Activated naive CD8-positive, alpha-beta T cell (primary cell): ENCODE results near the gene SLC6A3.
"Not testable (repeated sequence)": the region's sequence is repeated elsewhere in the genome, so short reads cannot be mapped to it uniquely, and the experiment has no call there.

ENCODE experiments used
- H3K27ac Mint-ChIP-seq: one replicate; pipeline ENCODE4 v1.8.0; 2021; ENCODE audit warnings: mixed read lengths
- H3K27me3 Mint-ChIP-seq: one replicate; pipeline ENCODE4 v1.8.0; 2021; ENCODE audit warnings: mixed read lengths
- H3K36me3 Mint-ChIP-seq: one replicate; pipeline ENCODE4 v1.8.0; 2021; ENCODE audit warnings: mixed read lengths
- H3K4me1 Mint-ChIP-seq: one replicate; pipeline ENCODE4 v1.8.0; 2021; ENCODE audit warnings: low read depth, mixed read lengths
- H3K4me3 Mint-ChIP-seq: one replicate; pipeline ENCODE4 v1.8.0; 2021; ENCODE audit warnings: mild to moderate bottlenecking, mixed read lengths
- H3K9me3 Mint-ChIP-seq: one replicate; pipeline ENCODE4 v1.8.0; 2021; ENCODE audit warnings: low read depth, mixed read lengths

SLC6A3 gene

DNA sequence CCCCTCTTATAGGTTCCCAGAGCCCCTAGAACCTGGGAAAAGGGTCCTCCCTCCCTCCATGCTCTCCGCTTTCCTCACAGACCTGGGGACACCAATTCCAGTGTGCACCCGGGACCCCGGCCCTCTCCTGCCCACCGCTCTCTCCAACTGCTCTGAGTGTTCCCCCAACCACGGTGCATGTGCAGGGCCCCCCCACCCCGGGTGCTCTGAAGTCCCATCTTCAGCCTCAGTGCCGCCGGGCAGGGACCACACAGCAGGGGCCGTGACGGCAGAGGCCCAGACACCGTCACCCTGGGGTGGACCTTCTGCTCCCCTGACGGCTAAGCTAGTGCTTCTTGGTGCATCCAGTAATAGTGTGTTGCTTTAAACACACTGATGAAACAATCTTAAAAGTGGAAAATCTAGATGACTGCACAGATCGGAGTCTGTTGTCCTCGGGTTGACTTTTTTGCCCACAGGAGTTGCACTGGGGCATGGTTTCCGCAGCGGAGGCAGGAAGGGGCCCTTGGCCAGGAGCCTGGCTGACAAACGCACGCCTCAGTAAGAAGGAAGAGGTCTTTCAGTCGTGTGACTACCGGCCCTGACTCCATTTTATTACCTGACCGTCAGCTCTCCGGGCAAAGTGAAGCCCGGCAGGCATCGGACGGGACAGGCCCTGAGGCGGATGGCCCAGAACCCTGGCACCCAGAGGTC, 36.2 kb upstream of the SLC6A3 start:
- Mint-ChIP-seq H3K27ac (no peak overlapping the region), H3K9me3 (no peaks in the 10 kb centered on the region), H3K27me3 (no peaks in the 10 kb centered on the region), H3K4me1 (peaks cover 11% of the 10 kb centered on the region), H3K36me3 (peaks cover 3% of the 10 kb centered on the region), H3K4me3 (no peak overlapping the region)

DNA sequence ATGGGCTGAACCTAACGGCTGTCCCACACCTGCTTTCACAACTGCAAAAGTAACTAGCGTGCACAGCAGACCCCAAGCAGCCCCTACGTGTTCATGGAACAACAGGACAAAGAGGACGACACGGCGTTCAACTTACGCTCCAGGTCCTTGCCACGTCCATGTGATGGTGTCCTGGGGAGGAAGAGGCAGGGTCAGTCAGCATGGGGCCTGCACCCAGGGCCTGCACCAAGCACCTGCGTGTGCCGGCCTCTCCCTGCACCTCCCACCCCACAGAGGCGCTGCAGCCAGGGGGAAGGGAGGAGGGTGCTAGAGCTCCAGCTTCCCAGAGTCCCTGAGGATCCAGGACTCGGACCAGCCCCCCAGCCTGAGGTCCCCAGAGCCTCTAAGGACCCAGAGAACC, 35.6 kb upstream of the SLC6A3 start:
- H3K4me1 Mint-ChIP-seq: peaks cover 11% of the 10 kb centered on the region
- H3K9me3 Mint-ChIP-seq: no peaks in the 10 kb centered on the region
- H3K27me3 Mint-ChIP-seq: no peaks in the 10 kb centered on the region
- H3K4me3 Mint-ChIP-seq: no peak overlapping the region
- H3K27ac Mint-ChIP-seq: no peak overlapping the region
- H3K36me3 Mint-ChIP-seq: peaks cover 3% of the 10 kb centered on the region

DNA sequence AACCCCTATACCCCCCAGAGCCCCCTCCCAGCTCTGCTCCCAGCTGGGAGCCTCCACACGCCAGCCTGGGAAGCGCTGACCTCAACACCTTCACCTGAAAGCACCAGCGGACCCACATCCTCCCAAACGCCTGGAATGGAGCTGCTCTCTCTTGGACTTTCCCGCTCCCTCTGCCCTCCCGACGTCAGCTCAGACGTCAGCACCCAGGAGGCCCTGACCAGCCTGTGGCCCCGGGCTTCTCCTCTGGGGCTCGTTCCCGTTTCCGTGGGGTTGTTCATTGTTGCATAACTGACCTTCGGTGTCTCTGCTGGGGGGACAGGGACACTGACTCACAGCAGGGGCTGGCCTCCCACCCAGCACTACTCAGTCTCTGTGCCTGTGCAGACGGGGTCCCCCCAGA, 35.0 kb upstream of the SLC6A3 start:
- H3K27me3 Mint-ChIP-seq: no peaks in the 10 kb centered on the region
- H3K4me3 Mint-ChIP-seq: no peak overlapping the region
- peaks cover 3% of the 10 kb centered on the region for H3K36me3 Mint-ChIP-seq
- no peak overlapping the region for H3K27ac Mint-ChIP-seq
- peaks cover 11% of the 10 kb centered on the region for H3K4me1 Mint-ChIP-seq
- H3K9me3 Mint-ChIP-seq: no peaks in the 10 kb centered on the region

DNA sequence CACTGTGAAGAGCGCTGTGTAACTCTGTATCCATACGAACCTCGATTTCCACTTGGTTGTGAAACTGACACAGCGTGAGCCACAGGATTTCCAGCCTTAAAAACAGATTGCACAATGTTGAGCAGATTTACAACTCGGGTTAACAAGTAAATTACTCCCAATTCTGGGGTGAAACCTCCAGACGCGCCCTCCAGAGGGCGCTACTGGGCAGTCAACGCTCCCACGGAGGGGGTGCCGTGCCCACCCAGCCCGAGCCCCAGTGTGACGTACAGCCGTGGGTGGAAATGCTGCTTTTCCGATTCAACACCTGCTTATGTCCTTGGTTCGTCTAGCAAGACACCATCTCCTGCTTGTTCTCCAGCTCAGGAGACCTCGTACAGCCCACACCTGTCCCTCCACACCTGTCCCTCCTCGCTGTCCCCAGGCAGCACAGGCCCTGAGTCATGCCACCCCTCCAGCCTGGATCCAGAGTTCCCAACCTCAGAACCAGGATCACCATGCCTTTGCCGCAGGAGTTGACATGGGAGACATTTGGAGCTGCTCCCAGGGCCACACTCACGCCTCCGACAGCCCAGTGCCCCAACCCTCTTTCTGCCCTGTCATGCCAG, 34.4 kb upstream of the SLC6A3 start:
- no peaks in the 10 kb centered on the region for H3K9me3 Mint-ChIP-seq
- H3K27me3 Mint-ChIP-seq: no peaks in the 10 kb centered on the region
- H3K4me3 Mint-ChIP-seq: no peak overlapping the region
- no peak overlapping the region for H3K27ac Mint-ChIP-seq
- H3K4me1 Mint-ChIP-seq: peaks cover 10% of the 10 kb centered on the region
- peaks cover 3% of the 10 kb centered on the region for H3K36me3 Mint-ChIP-seq

DNA sequence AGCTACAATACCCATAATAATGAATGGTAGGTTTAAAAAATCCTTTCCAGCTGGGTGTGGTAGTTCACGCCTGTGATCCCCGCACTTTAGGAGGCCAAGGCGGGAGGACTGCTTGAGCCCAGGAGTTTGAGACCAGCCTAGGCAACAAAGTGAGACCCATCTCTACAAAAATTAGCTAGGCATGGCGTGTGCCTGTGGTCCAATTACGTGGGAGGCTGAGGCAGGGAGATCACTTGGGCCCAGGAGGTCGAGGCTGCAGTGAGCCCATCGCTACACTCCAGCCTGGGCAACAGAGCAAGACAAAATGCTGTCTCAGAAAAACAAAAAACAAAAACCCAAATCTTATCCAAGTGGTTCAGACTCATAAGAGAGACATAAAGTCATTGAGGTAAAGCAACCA, 33.8 kb upstream of the SLC6A3 start:
- Mint-ChIP-seq H3K27me3 (no peaks in the 10 kb centered on the region), H3K9me3 (no peaks in the 10 kb centered on the region), H3K27ac (no peak overlapping the region), H3K4me1 (peaks cover 10% of the 10 kb centered on the region), H3K36me3 (peaks cover 3% of the 10 kb centered on the region), H3K4me3 (no peak overlapping the region)

DNA sequence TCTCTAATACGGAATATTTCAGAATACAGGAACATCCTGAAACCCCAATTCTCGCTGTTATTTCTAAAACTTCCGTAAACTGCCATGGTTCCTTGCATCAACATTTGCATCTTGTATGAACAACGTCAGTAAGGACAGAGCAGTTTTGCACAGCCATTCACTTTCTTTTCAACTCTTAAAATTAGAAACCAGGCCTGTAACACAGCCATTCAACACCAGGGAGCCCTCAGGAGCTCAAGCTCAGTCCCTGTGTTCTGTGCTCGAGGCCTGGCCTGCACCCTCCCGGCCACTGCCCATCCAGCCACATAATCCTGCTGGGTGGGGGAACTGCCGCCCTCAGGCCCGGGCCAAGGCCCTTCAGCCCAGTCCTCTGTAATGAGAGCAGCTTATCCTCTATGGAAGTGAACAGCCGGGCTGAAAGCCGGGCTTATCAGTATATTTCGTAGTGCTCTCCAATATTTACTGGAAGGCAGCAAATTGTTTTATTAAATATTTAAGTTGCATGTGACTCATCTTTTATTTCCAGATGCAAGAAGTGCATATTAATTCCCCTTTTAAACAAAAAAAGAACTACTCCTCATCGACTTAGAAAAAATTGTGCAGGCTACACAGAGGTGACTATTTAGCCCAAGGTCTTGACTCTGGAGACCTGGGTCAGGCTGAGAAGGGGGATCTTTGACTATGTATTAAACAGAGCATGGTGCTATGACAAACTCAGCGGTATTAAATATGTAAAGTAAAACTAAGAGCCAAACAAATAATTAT, 33.2 kb upstream of the SLC6A3 start:
- Mint-ChIP-seq H3K4me1 (peaks cover 10% of the 10 kb centered on the region), H3K27ac (no peak overlapping the region), H3K9me3 (no peaks in the 10 kb centered on the region), H3K27me3 (no peaks in the 10 kb centered on the region), H3K36me3 (peaks cover under 1% of the 10 kb centered on the region), H3K4me3 (no peak overlapping the region)

DNA sequence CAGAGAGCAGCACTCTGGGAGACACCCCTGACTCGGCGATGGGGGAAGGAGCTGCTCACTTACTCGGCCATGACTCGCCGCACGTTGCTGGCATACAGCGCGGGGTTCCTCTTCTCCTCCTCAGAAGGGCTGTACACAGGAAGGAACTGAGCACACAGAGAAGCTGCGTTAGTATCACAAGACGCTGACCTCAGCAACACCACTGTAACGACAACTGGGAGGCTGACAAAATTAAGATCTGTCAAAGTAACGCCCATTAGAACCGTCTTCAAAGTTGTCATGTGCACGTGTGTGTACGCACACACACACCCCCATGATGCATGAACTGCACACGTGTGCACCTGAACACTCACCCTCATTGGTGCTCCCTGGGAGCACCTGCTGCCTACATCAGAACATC, 32.1 kb upstream of the SLC6A3 start:
- H3K4me1 Mint-ChIP-seq: peaks cover 10% of the 10 kb centered on the region
- no peak overlapping the region for H3K27ac Mint-ChIP-seq
- H3K27me3 Mint-ChIP-seq: no peaks in the 10 kb centered on the region
- no peaks in the 10 kb centered on the region for H3K9me3 Mint-ChIP-seq
- no peak overlapping the region for H3K4me3 Mint-ChIP-seq
- no peaks in the 10 kb centered on the region for H3K36me3 Mint-ChIP-seq

DNA sequence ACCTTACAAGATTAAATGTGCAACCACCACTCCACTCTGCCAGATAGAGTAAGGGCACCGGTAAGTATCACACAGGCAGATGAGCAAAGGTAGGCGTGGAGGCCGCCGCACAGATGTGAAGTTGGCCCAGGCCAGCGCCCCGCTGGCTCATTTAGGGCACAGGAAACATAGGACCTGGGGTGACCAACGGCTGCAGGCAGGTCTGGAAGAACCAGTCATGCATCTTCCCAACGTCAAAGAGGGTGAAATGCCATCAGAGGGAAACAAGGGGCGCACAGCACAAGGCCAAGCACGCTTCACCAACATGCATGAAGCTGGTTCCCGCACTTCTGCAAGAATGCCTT, 31.7 kb upstream of the SLC6A3 start:
- Mint-ChIP-seq H3K9me3 (no peaks in the 10 kb centered on the region), H3K4me1 (peaks cover 10% of the 10 kb centered on the region), H3K27ac (no peak overlapping the region), H3K4me3 (no peak overlapping the region), H3K36me3 (no peaks in the 10 kb centered on the region), H3K27me3 (no peaks in the 10 kb centered on the region)

DNA sequence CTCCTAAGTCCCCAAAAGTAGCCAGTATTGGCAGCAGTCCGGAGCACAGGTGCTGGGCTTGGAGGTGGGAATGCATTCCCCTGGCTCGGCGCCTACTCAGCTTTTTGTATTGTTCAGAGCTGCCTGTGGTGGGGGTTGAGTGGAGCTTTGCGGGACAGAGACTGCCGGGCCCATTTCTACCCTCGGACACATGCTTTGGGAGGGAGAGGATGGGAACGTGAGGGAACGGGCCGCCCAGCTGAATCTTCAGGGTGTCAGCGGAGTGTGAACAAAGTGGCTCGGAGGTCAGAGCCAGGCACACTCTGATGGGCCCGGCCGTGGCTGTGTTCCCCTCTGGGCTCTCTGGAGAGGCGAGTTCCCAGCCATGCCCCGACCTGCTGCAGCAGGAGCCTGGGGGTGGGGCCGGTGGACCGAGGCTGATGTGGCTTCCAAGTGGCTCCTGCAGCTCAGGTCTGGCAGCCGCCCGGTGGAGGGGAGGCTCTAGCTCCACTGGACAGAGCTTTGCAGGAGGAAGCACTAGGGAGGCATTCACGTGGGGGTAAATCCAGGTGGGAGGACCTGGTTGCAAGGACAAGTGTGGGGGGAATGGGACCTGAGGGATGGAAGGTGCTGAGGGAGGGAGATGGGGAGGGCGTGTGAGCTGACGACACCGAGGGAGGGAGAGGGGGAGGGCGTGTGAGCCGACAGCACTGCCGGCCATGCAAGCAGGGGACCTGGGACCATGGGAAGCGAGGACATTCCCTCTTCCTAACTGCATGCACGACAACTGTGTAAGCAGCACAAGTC, 31.1 kb upstream of the SLC6A3 start:
- H3K4me3 Mint-ChIP-seq: no peak overlapping the region
- no peaks in the 10 kb centered on the region for H3K36me3 Mint-ChIP-seq
- H3K27me3 Mint-ChIP-seq: no peaks in the 10 kb centered on the region
- no peaks in the 10 kb centered on the region for H3K9me3 Mint-ChIP-seq
- no peak overlapping the region for H3K27ac Mint-ChIP-seq
- H3K4me1 Mint-ChIP-seq: peaks cover 10% of the 10 kb centered on the region

DNA sequence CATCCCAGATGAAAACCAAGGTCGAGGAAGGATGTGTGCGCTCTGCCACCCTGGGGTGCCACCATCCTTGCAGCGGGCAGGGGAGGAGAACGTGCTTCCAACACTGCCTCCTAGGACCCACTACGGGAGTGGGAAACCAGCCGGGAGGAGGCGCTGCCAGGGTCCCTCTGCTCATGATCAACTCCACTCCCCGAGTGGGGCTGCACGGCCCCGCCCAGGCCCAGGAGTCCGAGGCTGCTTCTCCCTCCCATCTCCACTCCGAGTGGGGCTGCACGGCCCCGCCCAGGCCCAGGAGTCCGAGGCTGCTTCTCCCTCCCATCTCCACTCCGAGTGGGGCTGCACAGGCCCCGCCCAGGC, 30.3 kb upstream of the SLC6A3 start:
- H3K4me3 Mint-ChIP-seq, H3K36me3 Mint-ChIP-seq, H3K27me3 Mint-ChIP-seq, H3K9me3 Mint-ChIP-seq, H3K27ac Mint-ChIP-seq, H3K4me1 Mint-ChIP-seq: not testable (repeated sequence)

DNA sequence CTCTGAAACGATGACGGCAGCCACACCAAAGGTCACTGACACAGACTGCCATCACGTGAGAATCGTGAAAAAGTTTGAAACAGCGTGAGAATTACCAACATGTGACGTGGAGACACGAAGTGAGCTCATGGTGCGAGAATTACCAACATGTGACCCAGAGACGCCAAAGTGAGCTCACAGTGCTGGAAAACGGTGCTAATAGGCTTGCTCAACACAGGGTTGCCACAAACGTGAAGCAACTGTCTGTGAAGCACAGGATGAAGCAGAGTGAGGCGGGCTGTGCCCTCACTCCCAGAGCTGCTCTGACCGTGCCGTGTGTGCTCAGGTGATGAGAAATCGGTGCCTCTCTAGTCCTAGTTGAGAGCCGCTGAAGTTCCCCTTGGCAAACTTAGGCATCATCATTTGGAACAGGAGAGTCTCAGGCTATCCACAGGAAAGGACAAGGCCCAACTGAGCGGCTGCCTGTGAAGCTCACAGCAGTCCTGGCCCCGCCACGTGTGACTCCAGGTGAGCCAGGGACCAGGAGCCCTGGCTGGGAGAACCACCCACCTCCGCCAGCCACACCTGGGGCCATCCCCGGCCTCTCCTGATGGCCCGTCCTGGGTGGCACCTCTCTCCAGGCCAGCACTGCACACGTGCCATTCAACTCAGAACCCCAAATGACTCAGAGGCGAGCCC, 29.8 kb upstream of the SLC6A3 start:
- Mint-ChIP-seq H3K27me3 (no peaks in the 10 kb centered on the region), H3K4me3 (no peak overlapping the region), H3K27ac (no peak overlapping the region), H3K4me1 (peaks cover 5% of the 10 kb centered on the region), H3K36me3 (no peaks in the 10 kb centered on the region), H3K9me3 (no peaks in the 10 kb centered on the region)

DNA sequence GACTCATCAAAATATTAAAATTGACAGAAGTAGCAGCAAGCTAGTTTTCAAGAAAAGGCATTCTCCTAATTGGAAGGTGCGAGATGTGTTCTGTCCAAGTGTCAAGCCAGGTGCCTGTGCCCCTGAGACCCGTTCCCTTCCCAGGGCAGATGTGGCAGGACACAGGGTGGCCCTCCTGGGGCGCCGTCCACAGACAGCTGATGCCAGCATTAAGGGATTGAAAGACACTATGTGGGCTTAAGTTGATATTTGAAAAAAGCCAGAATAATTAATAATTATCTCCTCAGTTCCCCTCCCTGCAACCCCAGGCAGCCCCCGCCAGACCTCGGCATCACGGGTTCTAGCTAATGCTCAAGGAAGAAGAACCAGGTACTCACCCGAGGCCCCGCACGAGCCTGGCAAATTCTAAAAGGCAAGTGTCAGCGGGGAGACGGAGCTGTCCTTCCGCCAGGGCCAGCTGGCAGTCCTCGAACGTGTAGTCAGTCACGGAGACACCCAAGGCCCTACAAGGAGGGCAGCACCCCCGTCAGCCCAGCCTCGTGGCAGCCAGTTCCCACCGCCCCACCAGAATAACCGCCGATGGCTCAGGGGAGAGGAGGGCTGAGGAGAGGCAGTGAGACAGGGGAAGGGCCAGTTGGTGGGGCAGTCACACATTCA, 29.1 kb upstream of the SLC6A3 start:
- Mint-ChIP-seq H3K9me3 (no peaks in the 10 kb centered on the region), H3K4me3 (no peak overlapping the region), H3K4me1 (peaks cover 1% of the 10 kb centered on the region), H3K36me3 (no peaks in the 10 kb centered on the region), H3K27ac (no peak overlapping the region), H3K27me3 (no peaks in the 10 kb centered on the region)

DNA sequence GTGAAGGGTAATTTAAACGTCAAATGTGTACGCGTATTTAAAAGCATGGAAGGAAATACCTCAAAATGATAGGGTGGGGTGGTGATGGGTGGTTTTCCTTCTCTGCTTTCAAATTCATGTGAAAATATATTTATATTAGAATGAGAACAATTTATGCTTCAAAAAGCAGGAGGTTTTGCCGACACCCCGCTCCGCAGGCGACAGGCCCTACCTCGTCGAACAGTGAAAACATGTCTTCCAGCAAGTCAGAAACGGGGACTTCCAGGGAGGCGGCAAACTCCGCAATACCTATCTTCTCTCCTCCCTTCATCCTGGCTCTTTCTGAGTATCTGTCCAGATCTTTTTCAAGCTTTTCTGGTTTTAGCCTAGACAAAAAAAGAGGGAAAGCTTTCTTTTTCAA, 28.5 kb upstream of the SLC6A3 start:
- Mint-ChIP-seq H3K36me3 (no peaks in the 10 kb centered on the region), H3K27ac (no peak overlapping the region), H3K9me3 (no peaks in the 10 kb centered on the region), H3K27me3 (no peaks in the 10 kb centered on the region), H3K4me1 (no peaks in the 10 kb centered on the region), H3K4me3 (no peak overlapping the region)

DNA sequence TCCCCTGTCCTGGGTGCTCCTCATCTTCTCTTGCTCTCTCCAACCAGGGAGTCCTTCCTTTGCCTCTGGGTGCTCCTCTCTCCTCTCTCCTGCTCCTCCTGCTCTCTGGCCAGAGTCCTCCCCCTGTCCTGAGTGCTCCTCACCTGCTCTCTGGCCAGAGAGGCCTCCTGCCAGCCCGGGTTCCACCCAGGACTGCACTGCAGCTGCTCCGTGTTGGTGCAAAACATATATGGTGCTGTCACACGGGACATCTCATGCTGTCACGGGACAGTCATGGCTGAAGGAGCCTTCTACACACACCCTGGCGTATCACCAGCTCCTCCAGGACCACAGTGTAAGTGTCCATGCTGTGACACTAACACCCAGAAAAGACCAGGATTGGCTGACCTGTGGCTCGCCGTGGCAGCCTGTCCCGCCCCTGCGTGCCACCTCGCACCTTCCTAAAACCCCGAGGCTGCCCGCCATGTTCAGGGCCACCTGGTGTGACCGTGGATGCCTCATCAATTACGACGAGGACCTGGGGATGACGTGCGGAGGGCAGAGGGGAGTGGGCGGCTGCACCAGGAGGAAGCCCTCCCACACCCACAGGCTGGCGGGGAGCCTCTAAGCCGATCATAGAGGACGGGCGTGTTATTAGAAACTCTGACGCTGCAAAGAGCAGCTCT, 27.9 kb upstream of the SLC6A3 start:
- no peaks in the 10 kb centered on the region for H3K36me3 Mint-ChIP-seq
- H3K9me3 Mint-ChIP-seq: no peaks in the 10 kb centered on the region
- no peak overlapping the region for H3K27ac Mint-ChIP-seq
- H3K4me1 Mint-ChIP-seq: no peaks in the 10 kb centered on the region
- no peaks in the 10 kb centered on the region for H3K27me3 Mint-ChIP-seq
- H3K4me3 Mint-ChIP-seq: no peak overlapping the region
